Medulla oblongata (tissue), 1 donor: ENCODE measurements around the gene KRTAP10-11.

Experiments
- DNase-seq: peaks from one replicate; pipeline ENCODE4 v3.0.0-alpha.2; 2015; ENCODE audit errors: extremely low spot score

Gene KRTAP10-11

GRCh38 chr21:44695641-44696040 is 49.4 kb downstream of the KRTAP10-11 start:
- DNase-seq, result no peak

- no peak for DNase-seq
Observed at GRCh38 chr21:44696572-44696971, 50.4 kb downstream of the KRTAP10-11 start.
